ENCODE measurements around the gene DPH1. TPM values are rescaled to one million over a fixed set of nuclear protein-coding genes. Genes with fewer than 3 reads are reported as not detected.

DPH1 gene
- polyA plus RNA-seq, 1 of the 3 experiments (the other 2 are of a cell fraction): 36.2 TPM

- TF ChIP-seq REST (IDR thresholded peaks at IDR 0.05; ENCODE audit: low read depth, low read length) (no peak), TEAD4 (IDR thresholded peaks at IDR 0.05; ENCODE audit: borderline replicate concordance, insufficient read depth) (no peak), MEF2A (IDR thresholded peaks at IDR 0.05; ENCODE audit: borderline replicate concordance, low read depth) (no peak), ZBTB33 (IDR thresholded peaks at IDR 0.05; ENCODE audit: borderline replicate concordance, low read depth) (no peak), YY1 (IDR thresholded peaks at IDR 0.05; ENCODE audit: low read depth) (no peak)
These were observed 14.6 kb upstream of the DPH1 start (continued) for GRCh38 chr17:2015314-2015713.

GRCh38 chr17:2016494-2016893 lies 13.5 kb upstream of the DPH1 start:
- Histone ChIP-seq H3K36me3 (replicated peaks in 1 of 2; ENCODE audit: control insufficient read depth in 1 of 2, insufficient read depth in 2 of 2, low read length in 1 of 2) (no peaks in the 10 kb centered on the region), H3K4me3 (ENCODE audit: low read depth in 2 of 2, low read length in 1 of 2) (no peak overlapping the region), H3K27me3 (ENCODE audit: insufficient read depth) (peaks cover 28% of the 10 kb centered on the region), H3K79me2 (ENCODE audit: insufficient read depth) (no peaks in the 10 kb centered on the region), H2AFZ (ENCODE audit: low read depth) (no peak overlapping the region), H3K9me2 (no peaks in the 10 kb centered on the region), H3K4me1 (ENCODE audit: control insufficient read depth in 1 of 2, insufficient read depth in 2 of 2, low read depth in 1 of 2, low read length in 1 of 2) (no peaks in the 10 kb centered on the region), H3K27ac (ENCODE audit: low read depth in 2 of 2, low read length in 1 of 2) (no peak overlapping the region), H3K9me3 (no peaks in the 10 kb centered on the region), H3K9ac (no peak overlapping the region), H3K4me2 (no peak overlapping the region), H3F3A (replicated peaks; ENCODE audit: insufficient read depth) (no peaks in the 10 kb centered on the region), H4K20me1 (ENCODE audit: insufficient read depth) (no peaks in the 10 kb centered on the region)
- ChIA-PET CTCF (interaction anchor here (1.2 to 4.9 kb wide), 2 partner anchors 9 to 106 kb away, joined by 3 to 31 read pairs; partner anchors contain the start of gene RTN4RL1), POLR2A (no interaction called here)
- TF ChIP-seq RFX5 (IDR thresholded peaks at IDR 0.05; ENCODE audit: low read length) (no peak), EP300 (IDR thresholded peaks at IDR 0.05; ENCODE audit: borderline replicate concordance in 1 of 2, low read depth in 1 of 2, low read length in 1 of 2) (no peak), CTCF (IDR thresholded peaks at IDR 0.05) (no peak), NRF1 (IDR thresholded peaks at IDR 0.05; ENCODE audit: low read depth, low read length) (no peak), FOSL2 (IDR thresholded peaks at IDR 0.05; ENCODE audit: borderline replicate concordance, low read depth) (no peak), PBX3 (IDR thresholded peaks at IDR 0.05) (no peak), CHD2 (IDR thresholded peaks at IDR 0.05; ENCODE audit: low read length, partially characterized antibody) (no peak), IRF3 (IDR thresholded peaks at IDR 0.05; ENCODE audit: low read depth, low read length) (no peak), USF2 (IDR thresholded peaks at IDR 0.05; ENCODE audit: borderline replicate concordance, low read depth, low read length) (no peak), SIN3A (IDR thresholded peaks at IDR 0.05; ENCODE audit: borderline replicate concordance, low read depth, low read length) (no peak), TEAD4 (IDR thresholded peaks at IDR 0.05; ENCODE audit: borderline replicate concordance, insufficient read depth) (no peak), USF1 (IDR thresholded peaks at IDR 0.05; ENCODE audit: borderline replicate concordance, low read depth) (no peak), TAF1 (IDR thresholded peaks at IDR 0.05; ENCODE audit: borderline replicate concordance, low read depth, low read length) (no peak), EZH2phosphoT487 (IDR thresholded peaks at IDR 0.05; ENCODE audit: borderline replicate concordance, low read depth) (no peak), TCF12 (IDR thresholded peaks at IDR 0.05) (no peak)
- 75% methylated on average over 15 of the region's 20 CpGs for WGBS (ENCODE audit: low lambda C conversion rate)
- no peak for DNase-seq

Measured in SK-N-SH (cell line).